Measurements from ENCODE around the gene ECE1. TPM values are rescaled to one million over a fixed set of nuclear protein-coding genes. Genes with fewer than 3 reads are reported as not detected.

The ECE1 gene
- total and polyA plus RNA-seq, 10 of the 15 experiments (the other 5 are each of a cell fraction or from before 2014, with no cell fraction given) = 0.97 to 81.0 (median 37.0) TPM

DNA sequence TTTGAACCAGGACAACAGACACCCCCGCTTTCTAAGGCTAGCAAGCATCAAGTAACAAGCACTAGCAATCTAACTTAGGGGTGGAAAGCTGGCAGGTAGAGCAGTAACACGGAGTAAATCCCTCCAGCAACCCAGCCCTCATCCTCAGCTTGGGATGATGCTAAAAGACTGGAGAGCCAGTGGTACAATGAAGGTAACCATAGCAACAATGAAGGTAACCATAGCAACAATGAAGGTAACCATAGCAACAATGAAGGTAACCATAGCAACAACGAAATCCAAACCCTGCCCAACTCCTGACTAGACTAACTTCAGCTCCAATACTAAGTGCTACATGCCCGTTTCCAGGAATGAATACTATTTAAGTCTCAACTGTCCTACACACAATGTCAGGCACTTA lies 91.3 kb downstream of the ECE1 start:
- ATAC-seq = no peak
- Histone ChIP-seq H4K20me1 (ENCODE audit: control insufficient read depth, insufficient read depth) (no peaks in the 10 kb centered on the region; the same call in 1 of the 2 replicates), H3K9ac (ENCODE audit: control insufficient read depth, insufficient read depth, low read length) (no peak overlapping the region), H3K27me3 (replicated peaks in 1 of 2; ENCODE audit: control insufficient read depth in 2 of 2, insufficient read depth in 2 of 2, low read length in 1 of 2) (no peaks in the 10 kb centered on the region), H3K36me3 (ENCODE audit: control insufficient read depth in 2 of 2, insufficient read depth in 2 of 2, low read length in 1 of 2) (no peaks in the 10 kb centered on the region), H3K4me1 (ENCODE audit: control insufficient read depth, insufficient read depth, low read length) (no peaks in the 10 kb centered on the region), H3K27ac (ENCODE audit: control insufficient read depth, insufficient read depth) (no peak overlapping the region), H3K4me2 (ENCODE audit: control insufficient read depth, insufficient read depth) (no peak overlapping the region), H2AFZ (ENCODE audit: control insufficient read depth, low read depth, low read length) (no peak overlapping the region), H3K79me2 (ENCODE audit: control insufficient read depth, insufficient read depth, low read length) (no peaks in the 10 kb centered on the region), H3K9me3 (replicated peaks; ENCODE audit: control insufficient read depth, insufficient read depth, low read length) (no peaks in the 10 kb centered on the region), H3K4me3 (no peak overlapping the region)
- TF ChIP-seq, protein P1, sequence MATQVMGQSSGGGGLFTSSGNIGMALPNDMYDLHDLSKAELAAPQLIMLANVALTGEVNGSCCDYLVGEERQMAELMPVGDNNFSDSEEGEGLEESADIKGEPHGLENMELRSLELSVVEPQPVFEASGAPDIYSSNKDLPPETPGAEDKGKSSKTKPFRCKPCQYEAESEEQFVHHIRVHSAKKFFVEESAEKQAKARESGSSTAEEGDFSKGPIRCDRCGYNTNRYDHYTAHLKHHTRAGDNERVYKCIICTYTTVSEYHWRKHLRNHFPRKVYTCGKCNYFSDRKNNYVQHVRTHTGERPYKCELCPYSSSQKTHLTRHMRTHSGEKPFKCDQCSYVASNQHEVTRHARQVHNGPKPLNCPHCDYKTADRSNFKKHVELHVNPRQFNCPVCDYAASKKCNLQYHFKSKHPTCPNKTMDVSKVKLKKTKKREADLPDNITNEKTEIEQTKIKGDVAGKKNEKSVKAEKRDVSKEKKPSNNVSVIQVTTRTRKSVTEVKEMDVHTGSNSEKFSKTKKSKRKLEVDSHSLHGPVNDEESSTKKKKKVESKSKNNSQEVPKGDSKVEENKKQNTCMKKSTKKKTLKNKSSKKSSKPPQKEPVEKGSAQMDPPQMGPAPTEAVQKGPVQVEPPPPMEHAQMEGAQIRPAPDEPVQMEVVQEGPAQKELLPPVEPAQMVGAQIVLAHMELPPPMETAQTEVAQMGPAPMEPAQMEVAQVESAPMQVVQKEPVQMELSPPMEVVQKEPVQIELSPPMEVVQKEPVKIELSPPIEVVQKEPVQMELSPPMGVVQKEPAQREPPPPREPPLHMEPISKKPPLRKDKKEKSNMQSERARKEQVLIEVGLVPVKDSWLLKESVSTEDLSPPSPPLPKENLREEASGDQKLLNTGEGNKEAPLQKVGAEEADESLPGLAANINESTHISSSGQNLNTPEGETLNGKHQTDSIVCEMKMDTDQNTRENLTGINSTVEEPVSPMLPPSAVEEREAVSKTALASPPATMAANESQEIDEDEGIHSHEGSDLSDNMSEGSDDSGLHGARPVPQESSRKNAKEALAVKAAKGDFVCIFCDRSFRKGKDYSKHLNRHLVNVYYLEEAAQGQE (IDR thresholded peaks at IDR 0.05; ENCODE audit: low read depth, low read length) = no peak
- TF ChIP-seq BMI1 (IDR thresholded peaks at IDR 0.05; ENCODE audit: borderline replicate concordance) (peak; percentile 96), SIX5 (IDR thresholded peaks at IDR 0.05; ENCODE audit: low read depth, low read length, severe bottlenecking) (no peak), FOS (IDR thresholded peaks at IDR 0.05; ENCODE audit: borderline replicate concordance, extremely low read depth, insufficient read length) (no peak), KDM1A (IDR thresholded peaks at IDR 0.05; ENCODE audit: borderline replicate concordance) (no peak)
- ChIA-PET SMC1A (ENCODE audit: uncharacterized antibody, unreplicated experiment) (no interaction called here), RAD21 (ENCODE audit: unreplicated experiment) (interaction anchor here (0.6 kb wide), 1 partner anchor 8 kb away, joined by 3 read pairs; no protein-coding TSS in a partner anchor), POLR2A (no interaction called here), CTCF (interaction anchor here (1.2 to 1.5 kb wide), 2 partner anchors 170 to 502 kb away, joined by 3 to 5 read pairs; no protein-coding TSS in a partner anchor)
- 34% methylated on average over 4 of the region's 4 CpGs for WGBS (ENCODE audit: insufficient coverage, insufficient replicate concordance, low lambda C conversion rate, missing lambda C conversion rate)
- no peak for DNase-seq (ENCODE audit: low read depth, low spot score)
- intact Hi-C loops (cut with micrococcal nuclease; ENCODE audit: unreplicated experiment) (loop anchor here (5.0 kb wide), 1 partner anchor 677 kb away; no protein-coding TSS in a partner anchor), in situ Hi-C loops (cut with MboI) (loop anchor here (10.0 kb wide), 1 partner anchor 214 kb away; no protein-coding TSS in a partner anchor)
- BruUV-seq (replicated peaks) = no TSS peak
- FAIRE-seq = no peak

Measured in GM12878 (cell line).